H1 (cell line): ENCODE results near the gene SRRM4. TPM values are rescaled to one million over a fixed set of nuclear protein-coding genes. Genes with fewer than 3 reads are reported as not detected.

Source experiments
- CTCF ChIA-PET: fragments of 300-600 bp; sonication (Branson Sonifier 250); formaldehyde crosslinking; loops from one replicate; lab custom pipeline; 2021; ENCODE audit not compliant: partially characterized antibody; lab: Charles Lee
- POLR2A ChIA-PET: fragments of 300-600 bp; sonication (Branson Sonifier 250); formaldehyde crosslinking; loops from one replicate; lab custom pipeline; 2021; ENCODE audit warnings: inconsistent platforms; ENCODE audit not compliant: partially characterized antibody; lab: Charles Lee
- DNase-seq, 2 experiments: peaks; one replicate each; pipeline versions ENCODE4 v3.0.0 to v3.0.0-alpha.2; 2010 to 2022; ENCODE audit warnings: low spot score in 2 of 2, low read depth in 1 of 2, mixed read lengths in 1 of 2
- FAIRE-seq: peaks from 2 replicates; lab custom pipeline; 2011; peaks lifted over from hg19 to GRCh38; lab: Jason Lieb, UNC
- H2AFZ ChIP-seq: 2 replicates; pipeline ENCODE4 v1.8.1; 2012; ENCODE audit warnings: low read length, inconsistent platforms
- H2AK5ac ChIP-seq: 2 replicates; pipeline ENCODE4 v1.6.1; 2013; ENCODE audit warnings: low read depth, low read length
- H2BK120ac ChIP-seq: replicated peaks from 2 replicates; pipeline ENCODE3; 2013; ENCODE audit warnings: low read depth, low read length, inconsistent platforms
- H2BK12ac ChIP-seq: 2 replicates; pipeline ENCODE4 v1.6.1; 2013; ENCODE audit warnings: low read depth, low read length
- H2BK15ac ChIP-seq: 2 replicates; pipeline ENCODE4 v1.6.1; 2013; ENCODE audit warnings: low read length
- H2BK20ac ChIP-seq: 2 replicates; pipeline ENCODE4 v1.6.1; 2013; ENCODE audit warnings: low read length
- H2BK5ac ChIP-seq: 2 replicates; pipeline ENCODE4 v1.6.1; 2013; ENCODE audit warnings: low read depth, low read length
- H3K14ac ChIP-seq: 2 replicates; pipeline ENCODE4 v1.6.1; 2013; ENCODE audit warnings: inconsistent platforms; ENCODE audit not compliant: insufficient read length
- H3K18ac ChIP-seq: 2 replicates; pipeline ENCODE4 v1.6.1; 2013; ENCODE audit warnings: low read length; ENCODE audit errors: extremely low read depth
- H3K23ac ChIP-seq: 2 replicates; pipeline ENCODE4 v1.6.1; 2013; ENCODE audit warnings: inconsistent platforms; ENCODE audit not compliant: insufficient read length
- H3K23me2 ChIP-seq: 2 replicates; pipeline ENCODE4 v1.6.1; 2013; ENCODE audit warnings: low read depth, low read length
- H3K27ac ChIP-seq: 2 replicates; pipeline ENCODE4 v1.6.1; 2011; ENCODE audit warnings: low read depth, low read length, inconsistent platforms
- H3K27me3 ChIP-seq, 4 experiments: replicated peaks in 1 of 4; 1 replicate in 1 of 4; 2 replicates in 3 of 4; pipeline versions ENCODE4 v1.6.1 to v1.8.1; 2011 to 2013; ENCODE audit warnings: low read length in 3 of 4, mild to moderate bottlenecking in 3 of 4, inconsistent platforms in 2 of 4, mixed read lengths in 2 of 4, moderate library complexity in 1 of 4; ENCODE audit not compliant: control insufficient read depth in 3 of 4, insufficient read depth in 3 of 4; ENCODE audit errors: extremely low read depth in 1 of 4
- H3K36me3 ChIP-seq, 4 experiments: 2 replicates each; pipeline versions ENCODE4 v1.6.1 to v1.8.1; 2011 to 2013; ENCODE audit warnings: mild to moderate bottlenecking in 4 of 4, low read length in 3 of 4, moderate library complexity in 2 of 4, control low read depth in 1 of 4, inconsistent platforms in 1 of 4; ENCODE audit not compliant: insufficient read depth in 4 of 4, control insufficient read depth in 2 of 4
- H3K4ac ChIP-seq: replicated peaks from 2 replicates; pipeline ENCODE3; 2013; ENCODE audit warnings: low read length, low read depth, mixed read lengths, inconsistent platforms; ENCODE audit not compliant: insufficient read length
- H3K4me1 ChIP-seq, 4 experiments: replicated peaks in 1 of 4; 1 replicate in 1 of 4; 2 replicates in 3 of 4; pipeline versions ENCODE4 v1.6.1 to v1.8.1; 2011 to 2013; ENCODE audit warnings: low read length in 3 of 4, inconsistent platforms in 2 of 4, mixed read lengths in 1 of 4; ENCODE audit not compliant: insufficient read depth in 4 of 4, control insufficient read depth in 3 of 4
- H3K4me2 ChIP-seq, 2 experiments: 2 replicates each; pipeline versions ENCODE4 v1.6.1 to v1.8.1; 2011 to 2013; ENCODE audit warnings: low read depth in 2 of 2, low read length in 2 of 2, control low read depth in 1 of 2, inconsistent platforms in 1 of 2, mild to moderate bottlenecking in 1 of 2; ENCODE audit not compliant: insufficient read depth in 1 of 2
- H3K4me3 ChIP-seq, 4 experiments: fragments of 200-600, 300-600 bp in 1 of 4; sonication (generic), shearing (Covaris generic), sonication (Bioruptor Twin) in 1 of 4; 2 replicates each; pipeline versions ENCODE4 v1.5.1 to v1.8.1; 2011 to 2016; ENCODE audit warnings: low read length in 4 of 4, low read depth in 3 of 4, control low read depth in 2 of 4, inconsistent platforms in 2 of 4, mild to moderate bottlenecking in 2 of 4, mixed read lengths in 1 of 4, moderate library complexity in 1 of 4; ENCODE audit not compliant: insufficient read depth in 2 of 4; ENCODE audit errors: extremely low read depth in 1 of 4
- H3K56ac ChIP-seq: replicated peaks from 2 replicates; pipeline ENCODE3; 2013; ENCODE audit warnings: low read depth, mild to moderate bottlenecking, mixed read lengths, low read length, inconsistent platforms; ENCODE audit not compliant: insufficient read length
- H3K79me1 ChIP-seq: 2 replicates; pipeline ENCODE4 v1.6.1; 2013; ENCODE audit warnings: low read depth, low read length, control low read depth
- H3K79me2 ChIP-seq, 2 experiments: 2 replicates each; pipeline versions ENCODE4 v1.6.1 to v1.8.1; 2012 to 2013; ENCODE audit warnings: low read length in 2 of 2, mild to moderate bottlenecking in 2 of 2, inconsistent platforms in 1 of 2; ENCODE audit not compliant: insufficient read depth in 2 of 2, control insufficient read depth in 1 of 2
- H3K9ac ChIP-seq, 4 experiments: replicated peaks in 1 of 4; 1 replicate in 1 of 4; 2 replicates in 3 of 4; pipeline versions ENCODE4 v1.6.1 to v1.8.1; 2011 to 2013; ENCODE audit warnings: low read depth in 3 of 4, low read length in 3 of 4, control low read depth in 2 of 4, mild to moderate bottlenecking in 2 of 4, moderate library complexity in 2 of 4, inconsistent platforms in 1 of 4; ENCODE audit errors: extremely low read depth in 1 of 4
- H3K9me3 ChIP-seq, 2 experiments: 2 replicates each; pipeline versions ENCODE4 v1.6.1 to v1.8.1; 2012 to 2013; ENCODE audit warnings: mild to moderate bottlenecking in 2 of 2, moderate library complexity in 2 of 2, control low read depth in 1 of 2, inconsistent platforms in 1 of 2, low read depth in 1 of 2, low read length in 1 of 2, mixed read lengths in 1 of 2; ENCODE audit not compliant: insufficient read depth in 2 of 2
- H4K20me1 ChIP-seq, 2 experiments: replicated peaks in 1 of 2; 2 replicates each; pipeline versions ENCODE3 to v1.8.1; 2011 to 2013; ENCODE audit warnings: inconsistent platforms in 2 of 2, low read length in 2 of 2, mild to moderate bottlenecking in 1 of 2; ENCODE audit not compliant: insufficient read depth in 2 of 2, control insufficient read depth in 1 of 2
- H4K5ac ChIP-seq: 2 replicates; pipeline ENCODE4 v1.6.1; 2013; ENCODE audit warnings: low read length, low read depth, mixed read lengths, inconsistent platforms; ENCODE audit not compliant: insufficient read length
- H4K8ac ChIP-seq: 2 replicates; pipeline ENCODE4 v1.8.0; 2013; ENCODE audit warnings: mild to moderate bottlenecking, moderate library complexity, low read length, inconsistent platforms; ENCODE audit not compliant: insufficient read depth; ENCODE audit errors: extremely low read depth
- H4K91ac ChIP-seq: replicated peaks from 2 replicates; pipeline ENCODE3; 2013; ENCODE audit warnings: low read length, mixed read lengths, inconsistent platforms; ENCODE audit not compliant: insufficient read length
- ATF3 ChIP-seq: IDR thresholded peaks from 2 replicates; pipeline ENCODE4 v1.6.1; 2011; ENCODE audit warnings: low read depth, mild to moderate bottlenecking, low read length; ENCODE audit not compliant: insufficient read depth
- CBX5 ChIP-seq: fragments of 300-800, 300-1000 bp; sonication (generic); IDR thresholded peaks from 2 replicates; pipeline ENCODE4 v1.7.1; 2016; ENCODE audit warnings: antibody characterized with exemption, low read length, low read depth
- CHD1 ChIP-seq: IDR thresholded peaks from 2 replicates; pipeline ENCODE4 v1.6.1; 2012; ENCODE audit warnings: low read depth, low read length, improper control_type of control experiment
- EP300 ChIP-seq, 2 experiments: IDR thresholded peaks; 1 replicate in 1 of 2; 2 replicates in 1 of 2; pipeline ENCODE4 v1.6.1; 2011 to 2012; ENCODE audit warnings: low read depth in 2 of 2, low read length in 2 of 2, mild to moderate bottlenecking in 2 of 2, borderline replicate concordance in 1 of 2, inconsistent platforms in 1 of 2, moderate library complexity in 1 of 2
- FOSL1 ChIP-seq: IDR thresholded peaks from 2 replicates; pipeline ENCODE4 v1.6.1; 2011; ENCODE audit warnings: mild to moderate bottlenecking, low read depth, low read length, moderate library complexity; ENCODE audit not compliant: insufficient read depth
- GTF2F1 ChIP-seq: IDR thresholded peaks from 2 replicates; pipeline ENCODE4 v1.6.1; 2012; ENCODE audit warnings: low read depth, low read length, improper control_type of control experiment, borderline replicate concordance
- RAD21 ChIP-seq, 2 experiments: IDR thresholded peaks in 1 of 2; conservative IDR thresholded peaks in 1 of 2; 2 replicates each; pipeline ENCODE4 v1.6.1; 2011; ENCODE audit warnings: low read depth in 2 of 2, low read length in 2 of 2, improper control_type of control experiment in 1 of 2, inconsistent platforms in 1 of 2, mild to moderate bottlenecking in 1 of 2, moderate library complexity in 1 of 2
- RFX5 ChIP-seq: IDR thresholded peaks from 2 replicates; pipeline ENCODE4 v1.6.1; 2011; ENCODE audit warnings: low read depth, low read length, improper control_type of control experiment, borderline replicate concordance
- YY1 ChIP-seq: IDR thresholded peaks from 2 replicates; pipeline ENCODE4 v1.6.1; 2011; ENCODE audit warnings: low read depth, mild to moderate bottlenecking, low read length
- WGBS, 2 experiments: shearing (Covaris generic) in 1 of 2; methylation state at CpG; one replicate each; pipeline versions ENCODE4 v1.1.6 to v1.1.7; 2013 to 2015; ENCODE audit warnings: low lambda C conversion rate in 2 of 2, mixed read lengths in 2 of 2, inconsistent platforms in 1 of 2, low coverage in 1 of 2, missing lambda C conversion rate in 1 of 2; ENCODE audit not compliant: insufficient replicate concordance in 2 of 2, insufficient coverage in 1 of 2, insufficient read length in 1 of 2; ENCODE audit errors: extremely low coverage in 1 of 2, missing lambda C conversion rate in 1 of 2; 5-methylcytosine and 5-hydroxymethylcytosine counted together
- polyA plus RNA-seq, 7 experiments: library from polyadenylated mRNA; depleted of rRNA in 3 of 7; stranded (reverse) in 5 of 7; unstranded in 2 of 7; fragments of >200 nt in 5 of 7; fragments of 200-250 nt in 2 of 7; gene quantifications; 1 replicate in 5 of 7; 2 replicates in 1 of 7; 4 replicates in 1 of 7; pipeline versions ENCODE4 v1.2.1 to v1.2.3, GENCODE V29; 2011 to 2013; ENCODE audit warnings: missing spikeins in 2 of 7, mixed read lengths in 2 of 7
- total RNA-seq: library from RNA; stranded (reverse); fragmentation: NEBNext Ultra II Directional; extraction: Animal tissue kit (Norgen Biotek cat#: 25700); gene quantifications from 2 replicates; pipeline ENCODE4 v1.2.1, GENCODE V29; 2021
- TF ChIP-seq, protein P1 (sequence below), 3 experiments: IDR thresholded peaks; 1 replicate in 2 of 3; 2 replicates in 1 of 3; pipeline versions ENCODE4 v1.5.1 to v1.6.1; 2011; ENCODE audit warnings: low read length in 3 of 3, mild to moderate bottlenecking in 3 of 3, inconsistent platforms in 2 of 3, low read depth in 1 of 3, moderate library complexity in 1 of 3; ENCODE audit not compliant: insufficient read depth in 1 of 3; ENCODE audit errors: control extremely low read depth in 1 of 3

The SRRM4 gene
- total and polyA plus RNA-seq, 2 of the 8 experiments (the other 6 are each of a cell fraction or from before 2014, with no cell fraction given): 0.53 to 1.1 TPM

DNA sequence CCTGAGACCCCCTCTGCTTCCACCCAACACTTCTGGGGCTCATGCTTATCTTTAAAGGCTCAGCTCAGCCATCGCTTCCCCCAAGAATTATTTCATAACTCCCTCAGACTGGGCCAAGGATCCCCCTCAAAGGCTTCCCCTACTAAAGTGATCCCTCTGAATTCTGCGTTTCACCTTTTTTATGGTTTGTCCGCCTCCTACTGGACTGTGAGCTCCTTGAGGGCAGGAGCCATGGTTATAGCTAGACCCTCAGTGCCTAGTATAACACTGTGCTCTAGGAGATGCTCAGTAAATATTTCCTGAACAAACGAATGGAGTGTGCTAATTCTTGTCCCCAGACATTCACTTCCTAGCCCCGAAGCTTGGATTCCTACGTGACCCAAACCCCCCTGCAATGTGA lies 20.5 kb upstream of the SRRM4 start:
- Histone ChIP-seq H3K4ac (no peak overlapping the region), H3K27me3 (no peaks in the 10 kb centered on the region), H3K9me3 (0 out of 4 replicates have a peak, but pooled peaks cover 3 to 4% of the 10 kb centered on the region in 2 experiments), H2BK120ac (no peak overlapping the region), H3K23me2 (no peaks in the 10 kb centered on the region), H3K79me2 (no peaks in the 10 kb centered on the region), H3K23ac (no peak overlapping the region), H3K4me1 (no peaks in the 10 kb centered on the region; a peak in 1 of 7 replicates), H3K4me3 (no peak overlapping the region), H3K14ac (no peak overlapping the region), H3K18ac (no peak overlapping the region), H4K8ac (no peak overlapping the region), H3K9ac (no peak overlapping the region), H2BK12ac (no peak overlapping the region), H3K4me2 (no peak overlapping the region), H4K91ac (no peak overlapping the region), H3K36me3 (no peaks in the 10 kb centered on the region), H3K79me1 (no peaks in the 10 kb centered on the region), H4K20me1 (no peaks in the 10 kb centered on the region), H3K56ac (no peak overlapping the region), H4K5ac (no peak overlapping the region), H2BK5ac (no peak overlapping the region), H2BK15ac (no peak overlapping the region), H2AFZ (no peak overlapping the region), H2AK5ac (no peak overlapping the region), H2BK20ac (no peak overlapping the region), H3K27ac (no peak overlapping the region)
- WGBS, 2 experiments: 84% methylated on average over 6 of the region's 6 CpGs; no CpG with 5 or more reads in 1 of the 2 experiments
- ChIA-PET CTCF (interaction anchor here (0.6 to 2.5 kb wide), 10 partner anchors 8 to 556 kb away, joined by 3 to 12 read pairs (median 3); no protein-coding TSS in a partner anchor), POLR2A (interaction anchor here (0.9 kb wide), 1 partner anchor 18 kb away, joined by 3 read pairs; no protein-coding TSS in a partner anchor)
- DNase-seq (no peak), FAIRE-seq (no peak)
- TF ChIP-seq RAD21 (IDR thresholded peaks at IDR 0.05 in 1 of 2, conservative IDR thresholded peaks at IDR 0.05 in 1 of 2; ENCODE audit: low read depth in 2 of 2, low read length in 2 of 2) (peak; percentile 43 to 59; a peak in 3 of 4 replicates), FOSL1 (no peak), EP300 (IDR thresholded peaks at IDR 0.05; ENCODE audit: borderline replicate concordance in 1 of 2, low read depth in 2 of 2, low read length in 2 of 2) (no peak), CBX5 (no peak), YY1 (no peak), ATF3 (no peak), CHD1 (no peak), RFX5 (no peak), GTF2F1 (no peak)
- TF ChIP-seq, protein P1, sequence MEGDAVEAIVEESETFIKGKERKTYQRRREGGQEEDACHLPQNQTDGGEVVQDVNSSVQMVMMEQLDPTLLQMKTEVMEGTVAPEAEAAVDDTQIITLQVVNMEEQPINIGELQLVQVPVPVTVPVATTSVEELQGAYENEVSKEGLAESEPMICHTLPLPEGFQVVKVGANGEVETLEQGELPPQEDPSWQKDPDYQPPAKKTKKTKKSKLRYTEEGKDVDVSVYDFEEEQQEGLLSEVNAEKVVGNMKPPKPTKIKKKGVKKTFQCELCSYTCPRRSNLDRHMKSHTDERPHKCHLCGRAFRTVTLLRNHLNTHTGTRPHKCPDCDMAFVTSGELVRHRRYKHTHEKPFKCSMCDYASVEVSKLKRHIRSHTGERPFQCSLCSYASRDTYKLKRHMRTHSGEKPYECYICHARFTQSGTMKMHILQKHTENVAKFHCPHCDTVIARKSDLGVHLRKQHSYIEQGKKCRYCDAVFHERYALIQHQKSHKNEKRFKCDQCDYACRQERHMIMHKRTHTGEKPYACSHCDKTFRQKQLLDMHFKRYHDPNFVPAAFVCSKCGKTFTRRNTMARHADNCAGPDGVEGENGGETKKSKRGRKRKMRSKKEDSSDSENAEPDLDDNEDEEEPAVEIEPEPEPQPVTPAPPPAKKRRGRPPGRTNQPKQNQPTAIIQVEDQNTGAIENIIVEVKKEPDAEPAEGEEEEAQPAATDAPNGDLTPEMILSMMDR (IDR thresholded peaks at IDR 0.05; ENCODE audit: control extremely low read depth in 1 of 3, insufficient read depth in 1 of 3, low read depth in 1 of 3, low read length in 3 of 3): peak in 2 of 3 experiments; percentile 22 to 24; a peak in 2 of 4 replicates
